Suppressor macrophage treated with lipopolysaccharide for 1 hour (primary cell): ENCODE measurements around the gene AUTS2.

ENCODE experiments used
- DNase-seq, 3 donors: peaks; one replicate each; pipeline ENCODE4 v3.0.0-alpha.2; 2020 to 2022

Gene AUTS2

GRCh38 chr7:69862413-69863064 lies 264.3 kb downstream of the AUTS2 start:
- no peak for DNase-seq

- DNase-seq, result no peak
These were observed 266.0 kb downstream of the AUTS2 start for GRCh38 chr7:69864274-69864673.

- no peak for DNase-seq
These were observed 266.5 kb downstream of the AUTS2 start for GRCh38 chr7:69864822-69865221.

GRCh38 chr7:69868921-69869320 lies 270.6 kb downstream of the AUTS2 start:
- DNase-seq, result no peak

GRCh38 chr7:69871213-69871885 lies 273.1 kb downstream of the AUTS2 start:
- peak; percentile 7 to 24 (median 20) for DNase-seq

- DNase-seq, result no peak
These were observed 273.8 kb downstream of the AUTS2 start for GRCh38 chr7:69871886-69872569.

- DNase-seq, result no peak
These were observed 275.2 kb downstream of the AUTS2 start for GRCh38 chr7:69873512-69873911.

GRCh38 chr7:69878015-69878414 lies 279.7 kb downstream of the AUTS2 start:
- no peak for DNase-seq

GRCh38 chr7:69878591-69878990 lies 280.3 kb downstream of the AUTS2 start:
- no peak for DNase-seq

GRCh38 chr7:69879989-69880388 lies 281.7 kb downstream of the AUTS2 start:
- peak in 1 of 3 donors; percentile 12 for DNase-seq

- DNase-seq, result no peak
These were observed 282.6 kb downstream of the AUTS2 start for GRCh38 chr7:69880840-69881239.

GRCh38 chr7:69882269-69882668 lies 284.0 kb downstream of the AUTS2 start:
- DNase-seq, result no peak

GRCh38 chr7:69883399-69883891 lies 285.2 kb downstream of the AUTS2 start:
- DNase-seq, result no peak

GRCh38 chr7:69885431-69885830 lies 287.2 kb downstream of the AUTS2 start:
- no peak for DNase-seq

- DNase-seq, result no peak
These were observed 291.2 kb downstream of the AUTS2 start for GRCh38 chr7:69889338-69889975.

- DNase-seq, result no peak
These were observed 291.7 kb downstream of the AUTS2 start for GRCh38 chr7:69889976-69890351.

- DNase-seq, result no peak
These were observed 294.5 kb downstream of the AUTS2 start for GRCh38 chr7:69892790-69893189.

GRCh38 chr7:69893906-69894305 lies 295.6 kb downstream of the AUTS2 start:
- DNase-seq, result peak in 1 of 3 donors; percentile 13

- no peak for DNase-seq
These were observed 297.2 kb downstream of the AUTS2 start for GRCh38 chr7:69895446-69895845.

- DNase-seq, result no peak
These were observed 297.8 kb downstream of the AUTS2 start for GRCh38 chr7:69896121-69896520.

- no peak for DNase-seq
These were observed 299.9 kb downstream of the AUTS2 start for GRCh38 chr7:69898189-69898588.

- no peak for DNase-seq
These were observed 305.1 kb downstream of the AUTS2 start for GRCh38 chr7:69903410-69903809.

GRCh38 chr7:69906283-69906995 lies 308.2 kb downstream of the AUTS2 start:
- DNase-seq, result peak; percentile 9 to 35 (median 35)
